GM18502 (cell line): ENCODE results near the gene LRG1.

Experiments
- ATAC-seq: cut with Tn5 transposase; IDR thresholded peaks from one replicate; pipeline ENCODE4 v1.9.1; 2021; ENCODE audit warnings: mild to moderate bottlenecking; ENCODE audit not compliant: unreplicated experiment, poor library complexity

The LRG1 gene

DNA sequence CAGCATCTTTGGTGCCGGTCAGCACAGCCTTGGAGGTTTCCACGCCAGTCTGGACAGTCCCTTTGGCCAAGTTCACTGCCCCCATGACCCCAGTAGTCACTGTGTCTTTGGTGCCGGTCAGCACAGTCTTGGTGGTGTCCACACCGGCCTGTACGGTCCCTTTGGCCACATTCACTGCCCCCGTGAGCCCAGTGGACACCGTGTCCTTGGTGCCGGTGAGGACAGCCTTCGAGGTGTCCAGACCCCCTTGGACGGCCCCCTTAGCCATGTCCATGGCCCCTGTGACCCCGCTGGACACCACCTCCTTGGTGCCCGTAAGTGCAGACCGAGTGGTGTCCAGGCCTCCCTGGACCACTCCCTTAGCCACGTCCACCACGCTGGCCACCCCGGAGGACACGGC, 26.6 kb downstream of the LRG1 start:
- ATAC-seq, result no peak

GRCh38 chr19:4512070-4512469, 27.8 kb downstream of the LRG1 start:
- no peak for ATAC-seq

DNA sequence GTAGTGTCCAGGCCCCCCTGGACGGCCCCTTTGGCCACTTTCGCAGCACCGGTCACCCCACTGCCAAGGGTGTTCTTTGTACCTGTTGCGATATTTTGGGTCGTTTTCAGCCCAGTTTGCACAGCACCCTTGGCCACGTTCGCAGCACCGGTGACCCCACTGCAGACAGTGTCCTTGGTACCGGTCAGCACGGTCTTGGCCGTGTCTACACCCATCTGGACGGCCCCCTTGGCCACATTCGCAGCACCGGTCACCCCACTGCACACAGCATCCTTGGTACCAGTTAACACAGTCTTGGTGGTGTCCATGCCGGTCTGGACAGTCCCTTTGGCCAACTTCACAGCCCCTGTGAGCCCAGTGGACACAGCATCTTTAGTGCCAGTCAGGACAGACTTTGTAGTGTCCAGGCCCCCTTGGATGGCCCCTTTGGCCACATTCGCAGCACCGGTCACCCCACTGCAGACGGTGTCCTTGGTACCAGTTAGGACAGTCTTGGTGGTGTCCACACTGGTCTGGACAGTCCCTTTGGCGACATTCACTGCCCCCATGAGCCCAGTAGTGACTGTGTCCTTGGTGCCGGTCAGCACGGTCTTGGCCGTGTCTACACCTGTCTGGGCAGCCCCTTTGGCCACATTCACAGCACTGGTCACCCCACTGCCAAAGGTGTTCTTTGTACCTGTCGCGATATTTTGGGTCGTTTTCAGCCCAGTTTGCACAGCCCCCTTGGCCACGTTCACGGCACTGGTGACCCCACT, 28.4 kb downstream of the LRG1 start:
- ATAC-seq, result no peak

- ATAC-seq, result no peak
These were observed 29.2 kb downstream of the LRG1 start for GRCh38 chr19:4510435-4511255.

DNA sequence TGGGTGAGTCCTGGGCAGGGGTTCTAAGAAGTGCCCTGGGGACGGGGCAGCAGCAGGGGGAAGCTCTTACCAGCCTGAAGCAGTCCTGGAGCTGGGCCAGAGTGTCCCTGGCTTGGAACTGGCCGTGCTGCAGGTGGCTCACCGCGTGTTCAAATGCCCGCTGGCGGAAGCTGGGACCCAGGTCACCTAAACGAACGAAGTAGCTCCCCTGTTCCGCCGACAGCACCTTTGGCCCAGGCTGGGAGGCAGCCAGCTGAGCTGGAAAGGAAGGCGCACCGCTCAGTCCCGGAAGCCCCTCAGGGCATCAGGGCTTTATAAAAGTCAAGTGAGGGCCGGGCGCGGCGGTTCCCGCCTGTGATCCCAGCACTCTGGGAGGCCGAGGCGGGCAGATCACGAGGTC, 31.1 kb downstream of the LRG1 start:
- no peak for ATAC-seq

- no peak for ATAC-seq
These were observed 32.0 kb downstream of the LRG1 start for GRCh38 chr19:4507804-4508203.

DNA sequence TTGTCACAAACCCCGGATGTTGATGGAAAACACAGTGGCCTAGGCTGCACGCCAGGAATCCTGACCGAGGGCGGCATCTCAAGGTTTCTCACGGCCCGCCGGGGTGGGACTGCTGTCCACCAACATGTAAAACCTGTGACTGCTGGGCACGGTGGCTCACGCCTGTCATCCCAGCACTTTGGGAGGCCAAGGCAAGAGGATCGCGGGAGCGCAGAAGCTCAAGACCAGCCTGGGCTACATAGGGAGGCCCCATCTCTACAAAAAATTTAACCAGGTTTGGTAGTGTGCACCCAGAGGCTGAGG, 32.7 kb downstream of the LRG1 start:
- ATAC-seq, result no peak

GRCh38 chr19:4506449-4507149, 33.2 kb downstream of the LRG1 start:
- ATAC-seq, result no peak

DNA sequence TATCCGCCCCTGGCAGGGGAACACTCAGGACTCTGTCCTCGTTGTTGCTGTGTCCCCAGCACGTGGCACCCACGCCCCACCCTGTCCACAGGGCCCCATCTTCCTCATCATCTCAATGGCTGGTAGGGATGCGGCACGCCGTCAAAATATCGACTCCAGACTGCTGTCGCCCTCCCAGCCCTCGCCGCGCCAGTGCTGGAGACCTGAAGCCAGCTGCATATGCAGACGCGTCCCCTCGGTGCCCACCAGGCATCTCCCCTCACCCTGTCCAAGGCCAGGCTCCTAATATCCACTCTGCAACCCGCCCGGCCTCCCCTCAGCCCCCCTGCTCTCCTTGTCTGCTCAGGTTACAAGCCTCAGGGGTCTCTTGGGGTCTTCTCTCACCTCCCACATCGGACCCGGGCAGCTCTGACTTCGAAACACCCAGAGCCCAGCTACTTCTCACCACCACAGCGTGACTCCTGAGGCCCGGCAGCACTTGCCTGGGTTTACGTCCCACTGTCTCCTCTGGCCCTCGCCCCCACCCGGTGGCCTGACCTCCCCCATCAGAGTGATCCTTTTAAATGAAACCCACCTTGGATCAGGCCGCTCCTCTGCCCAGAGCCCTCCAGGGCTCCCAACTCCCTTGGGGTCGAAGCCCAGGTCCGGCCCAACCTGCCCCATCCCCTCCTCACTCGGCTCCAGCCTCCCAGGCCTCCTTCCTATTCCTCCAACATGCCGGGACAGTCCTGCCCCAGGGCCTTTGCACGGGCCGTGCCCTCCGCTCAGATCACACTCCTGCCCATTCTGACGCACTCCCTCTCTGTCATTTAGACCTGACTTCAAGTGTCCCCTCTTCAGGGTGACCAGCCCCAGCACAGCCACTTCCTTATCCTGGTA, 34.0 kb downstream of the LRG1 start:
- ATAC-seq, result no peak

DNA sequence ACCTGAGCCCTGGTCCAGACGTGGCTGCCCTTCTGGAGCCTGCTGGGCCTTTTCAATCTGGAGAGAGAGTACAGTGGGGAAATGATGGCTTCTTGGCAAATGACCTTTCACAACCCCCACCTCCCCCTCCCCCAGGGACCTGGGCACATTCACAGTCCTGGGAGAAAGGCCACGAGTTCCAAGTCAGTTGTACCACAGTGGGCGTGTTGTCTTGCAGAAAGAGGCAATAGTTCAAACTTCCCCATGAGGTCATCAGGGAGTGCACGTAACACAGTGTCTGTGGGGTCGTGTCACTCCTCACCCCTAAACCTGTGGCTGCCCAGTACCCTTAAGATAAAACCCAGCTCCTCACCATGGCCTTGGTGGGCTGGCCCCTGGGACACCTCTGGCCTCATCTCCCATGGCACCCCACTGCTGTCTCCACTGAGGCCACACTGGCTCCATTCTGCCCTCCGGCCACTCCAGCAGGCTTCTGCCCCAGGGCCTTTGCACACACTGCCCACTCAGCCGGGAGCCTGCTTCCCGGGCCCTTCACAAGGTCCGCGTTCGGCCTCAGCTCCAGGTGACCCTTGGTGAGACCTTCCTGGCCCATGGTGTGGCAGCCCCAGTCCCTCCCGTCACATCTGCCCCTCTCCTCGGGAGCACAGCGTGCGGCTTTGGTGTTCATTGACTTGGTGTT, 34.8 kb downstream of the LRG1 start:
- no peak for ATAC-seq

- ATAC-seq, result no peak
These were observed 35.5 kb downstream of the LRG1 start for GRCh38 chr19:4504297-4504701.

DNA sequence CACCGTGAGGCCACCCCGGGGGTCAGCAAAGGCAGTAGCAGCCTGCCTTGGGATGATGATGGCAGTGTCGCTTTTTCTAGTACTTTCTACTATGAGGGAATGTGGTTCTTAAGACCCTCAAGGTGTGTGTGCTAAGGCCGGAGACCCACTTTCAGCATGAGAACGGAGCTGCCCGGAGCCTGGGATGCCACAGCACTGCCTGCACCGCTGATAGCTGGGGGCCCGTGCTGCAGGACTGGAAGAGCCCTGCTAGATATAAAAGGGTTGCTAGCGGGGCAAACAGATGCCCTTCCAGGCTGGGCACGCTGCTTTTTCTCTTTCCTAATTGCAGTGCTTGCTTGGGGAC, 36.0 kb downstream of the LRG1 start:
- no peak for ATAC-seq

DNA sequence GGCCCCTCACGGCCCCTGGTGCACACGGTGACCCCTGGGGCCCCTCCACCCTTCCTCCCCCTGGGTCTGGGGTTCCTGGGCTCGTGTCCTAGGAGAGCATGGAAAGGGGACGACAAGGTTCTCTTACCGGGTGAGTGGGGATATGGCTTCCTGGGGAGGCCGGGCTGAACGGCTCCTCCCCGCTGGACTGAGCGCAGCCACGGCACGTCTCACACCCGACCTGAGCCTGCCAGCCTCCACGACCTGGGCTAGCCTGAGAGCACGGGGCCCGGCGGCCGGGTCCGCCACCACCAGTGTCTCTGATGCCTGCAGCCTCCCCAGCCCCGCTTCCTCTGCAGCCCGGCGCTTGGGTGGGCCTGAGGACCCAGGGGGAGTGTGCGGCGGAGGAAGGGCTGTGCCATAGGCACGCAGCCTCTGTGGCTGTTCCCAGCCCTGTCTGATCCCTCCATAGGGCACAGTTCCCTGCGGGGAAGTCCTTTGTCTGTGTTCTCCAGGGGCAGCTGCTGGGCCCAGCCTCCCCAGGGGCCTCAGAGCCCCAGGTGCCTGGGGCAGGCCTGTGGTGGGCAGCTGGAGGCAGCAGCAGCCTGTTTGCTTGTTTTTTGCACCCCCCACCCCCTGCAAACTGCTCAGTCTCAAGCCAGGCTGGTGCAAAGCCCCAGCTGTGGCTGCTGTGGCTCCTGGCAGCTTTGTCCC, 36.6 kb downstream of the LRG1 start:
- ATAC-seq, result no peak

GRCh38 chr19:4502282-4503131, 37.3 kb downstream of the LRG1 start:
- no peak for ATAC-seq

DNA sequence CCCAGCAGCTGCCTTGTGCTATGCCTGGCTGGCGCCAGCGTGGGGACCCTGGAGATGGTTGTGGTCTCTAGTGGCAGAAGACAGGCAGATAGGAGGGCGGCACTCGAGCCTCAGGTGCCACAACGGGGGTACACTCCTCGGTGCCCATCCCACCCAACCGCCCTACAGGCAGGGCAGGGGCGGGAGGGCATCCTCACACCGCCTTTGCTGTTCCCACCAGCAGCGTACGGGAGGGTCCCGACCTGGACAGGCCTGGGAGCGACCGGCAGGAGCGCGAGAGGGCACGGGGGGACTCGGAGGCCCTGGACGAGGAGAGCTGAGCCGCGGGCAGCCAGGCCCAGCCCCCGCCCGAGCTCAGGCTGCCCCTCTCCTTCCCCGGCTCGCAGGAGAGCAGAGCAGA, 38.1 kb downstream of the LRG1 start:
- no peak for ATAC-seq

GRCh38 chr19:4500841-4501591, 38.8 kb downstream of the LRG1 start:
- ATAC-seq, result no peak

- ATAC-seq, result no peak
These were observed 40.0 kb downstream of the LRG1 start for GRCh38 chr19:4499855-4500254.

DNA sequence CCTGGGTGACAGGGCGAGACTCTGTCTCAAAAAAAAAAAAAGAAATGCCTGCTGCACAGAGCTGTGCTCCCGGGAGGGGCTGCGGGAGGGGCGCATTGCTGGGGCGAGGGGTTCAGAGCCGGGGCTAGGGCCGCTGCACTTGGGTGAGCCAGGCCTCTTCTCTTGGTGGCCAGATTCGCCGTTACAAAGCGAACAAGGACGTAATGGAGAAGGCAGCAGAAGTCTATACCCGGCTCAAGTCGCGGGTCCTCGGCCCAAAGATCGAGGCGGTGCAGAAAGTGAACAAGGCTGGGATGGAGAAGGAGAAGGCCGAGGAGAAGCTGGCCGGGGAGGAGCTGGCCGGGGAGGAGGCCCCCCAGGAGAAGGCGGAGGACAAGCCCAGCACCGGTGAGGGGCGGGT, 40.5 kb downstream of the LRG1 start:
- ATAC-seq, result no peak
